A673 (cell line): ENCODE measurements around the gene MANSC1.

Experiments used
- CTCF ChIP-seq: fragments of 300-800, 200-600 bp; sonication (generic); conservative IDR thresholded peaks from 2 replicates; pipeline ENCODE4 v1.5.1; 2017; ENCODE audit warnings: low read depth, mild to moderate bottlenecking, antibody characterized with exemption, low read length, moderate library complexity, mixed read lengths
- EZH2 ChIP-seq: fragments of 200-600 bp; sonication (generic); IDR thresholded peaks from 2 replicates; pipeline ENCODE4 v1.6.1; 2017; ENCODE audit warnings: borderline replicate concordance, low read depth, mild to moderate bottlenecking, mixed read lengths, antibody characterized with exemption, low read length; ENCODE audit not compliant: poor library complexity, severe bottlenecking

- no peak for TF ChIP-seq CTCF
- no peak for TF ChIP-seq EZH2
Observed at GRCh38 chr12:12281134-12281533, 68.9 kb downstream of the MANSC1 start.
